GM23338 (cell line): ENCODE results near the gene RAB29. TPM values are rescaled to one million over a fixed set of nuclear protein-coding genes. Genes with fewer than 3 reads are reported as not detected.

ENCODE experiments used
- ATAC-seq: fragments of 200-7000 bp; cut with Tn5 transposase; 3 replicates; pipeline ENCODE4 v1.9.1; 2020
- DNase-seq: peaks from one replicate; pipeline ENCODE4 v3.0.0-alpha.2; 2015; ENCODE audit warnings: low spot score
- H2AFZ ChIP-seq: fragments of 200-600 bp; sonication (generic); 2 replicates; pipeline ENCODE4 v1.8.0; 2016; ENCODE audit warnings: antibody characterized with exemption, mild to moderate bottlenecking, moderate library complexity
- H3F3A ChIP-seq: fragments of 200-600 bp; sonication (generic); replicated peaks from 2 replicates; pipeline ENCODE4 v1.8.0; 2017; ENCODE audit warnings: antibody characterized with exemption, mixed run types, low read depth
- H3K27ac ChIP-seq: fragments of 200-600 bp; sonication (generic); 2 replicates; pipeline ENCODE4 v1.6.1; 2016; ENCODE audit warnings: low read depth
- H3K27me3 ChIP-seq: fragments of 200-600 bp; sonication (generic); 2 replicates; pipeline ENCODE4 v1.8.0; 2016; ENCODE audit warnings: mild to moderate bottlenecking, mixed run types, moderate library complexity; ENCODE audit not compliant: insufficient read depth
- H3K36me3 ChIP-seq: fragments of 200-600 bp; sonication (generic); 2 replicates; pipeline ENCODE4 v1.8.0; 2016; ENCODE audit warnings: mild to moderate bottlenecking; ENCODE audit not compliant: insufficient read depth
- H3K4me1 ChIP-seq: fragments of 200-600 bp; sonication (generic); 2 replicates; pipeline ENCODE4 v1.8.0; 2016; ENCODE audit warnings: mild to moderate bottlenecking, moderate library complexity; ENCODE audit not compliant: insufficient read depth
- H3K4me2 ChIP-seq: fragments of 200-600 bp; sonication (generic); 2 replicates; pipeline ENCODE4 v1.7.1; 2017; ENCODE audit warnings: mixed run types
- H3K4me3 ChIP-seq: fragments of 200-600 bp; sonication (generic); 2 replicates; pipeline ENCODE4 v1.6.1; 2016; ENCODE audit warnings: mixed run types
- H3K79me2 ChIP-seq: fragments of 200-600 bp; sonication (generic); replicated peaks from 2 replicates; pipeline ENCODE4 v1.8.0; 2017; ENCODE audit warnings: mild to moderate bottlenecking; ENCODE audit not compliant: insufficient read depth
- H3K9me2 ChIP-seq: fragments of 200-600 bp; sonication (generic); 2 replicates; pipeline ENCODE4 v1.8.0; 2017; ENCODE audit not compliant: insufficient read depth
- H4K20me1 ChIP-seq: fragments of 200-600 bp; sonication (generic); replicated peaks from 2 replicates; pipeline ENCODE4 v1.8.0; 2017; ENCODE audit warnings: mild to moderate bottlenecking; ENCODE audit not compliant: insufficient read depth
- H3K27ac Mint-ChIP-seq: 2 replicates; pipeline ENCODE4 v1.8.0; 2020; ENCODE audit warnings: inconsistent platforms, mild to moderate bottlenecking, moderate library complexity, mixed read lengths
- H3K27me3 Mint-ChIP-seq: 3 replicates; pipeline ENCODE4 v1.8.0; 2022; ENCODE audit warnings: low read depth, mild to moderate bottlenecking, moderate library complexity, mixed read lengths, inconsistent platforms; ENCODE audit not compliant: insufficient read depth, poor library complexity
- H3K36me3 Mint-ChIP-seq: 3 replicates; pipeline ENCODE4 v1.8.0; 2021; ENCODE audit warnings: low read depth, mild to moderate bottlenecking, inconsistent platforms, moderate library complexity, mixed read lengths
- H3K4me1 Mint-ChIP-seq: 3 replicates; pipeline ENCODE4 v1.8.0; 2020; ENCODE audit warnings: mild to moderate bottlenecking, inconsistent platforms, mixed read lengths
- H3K4me3 Mint-ChIP-seq: 3 replicates; pipeline ENCODE4 v1.8.0; 2021; ENCODE audit warnings: moderate library complexity, mild to moderate bottlenecking, inconsistent platforms, mixed read lengths
- H3K9me3 Mint-ChIP-seq: 3 replicates; pipeline ENCODE4 v1.8.0; 2020; ENCODE audit warnings: moderate library complexity, mild to moderate bottlenecking, inconsistent platforms, mixed read lengths
- CREB1 ChIP-seq: fragments of 250-450 bp; sonication (Bioruptor Pico); IDR thresholded peaks from 2 replicates; pipeline ENCODE4 v1.5.0; 2020; ENCODE audit warnings: low read depth, mild to moderate bottlenecking, moderate library complexity
- EZH2phosphoT487 ChIP-seq: fragments of 200-600 bp; sonication (generic); IDR thresholded peaks from one replicate; pipeline ENCODE4 v1.8.1; 2018; ENCODE audit warnings: antibody characterized with exemption; ENCODE audit not compliant: unreplicated experiment
- NANOG ChIP-seq: IDR thresholded peaks from 2 replicates; pipeline ENCODE4 v1.6.1; 2016; ENCODE audit warnings: antibody characterized with exemption, borderline replicate concordance
- ZNF114 ChIP-seq: fragments of 250-450 bp; sonication (Bioruptor Pico); IDR thresholded peaks from 2 replicates; pipeline ENCODE4 v1.5.0; 2020; ENCODE audit warnings: mild to moderate bottlenecking, moderate library complexity
- ZNF462 ChIP-seq: fragments of 250-450 bp; sonication (Bioruptor Pico); IDR thresholded peaks from 2 replicates; pipeline ENCODE4 v1.5.0; 2020; ENCODE audit warnings: mild to moderate bottlenecking, moderate library complexity
- polyA plus RNA-seq: library from polyadenylated mRNA; unstranded; fragments of >200 nt; fragmentation: Nextera tagmentation; extraction: Ambion mirVana; gene quantifications from 2 replicates; pipeline ENCODE4 v1.2.1, GENCODE V29; 2016
- total RNA-seq: library from RNA; depleted of rRNA; stranded (reverse); fragments of >200 nt; shearing (Covaris generic); gene quantifications from 2 replicates; pipeline ENCODE4 v1.2.3, GENCODE V29; 2014
- TF ChIP-seq, protein P1 (sequence below): IDR thresholded peaks from one replicate; pipeline ENCODE4 v1.6.1; 2018; ENCODE audit warnings: antibody characterized with exemption; ENCODE audit not compliant: unreplicated experiment

RAB29 gene
- total and polyA plus RNA-seq, 2 experiments from 2014 or later, result 7.1 to 9.1 TPM

DNA sequence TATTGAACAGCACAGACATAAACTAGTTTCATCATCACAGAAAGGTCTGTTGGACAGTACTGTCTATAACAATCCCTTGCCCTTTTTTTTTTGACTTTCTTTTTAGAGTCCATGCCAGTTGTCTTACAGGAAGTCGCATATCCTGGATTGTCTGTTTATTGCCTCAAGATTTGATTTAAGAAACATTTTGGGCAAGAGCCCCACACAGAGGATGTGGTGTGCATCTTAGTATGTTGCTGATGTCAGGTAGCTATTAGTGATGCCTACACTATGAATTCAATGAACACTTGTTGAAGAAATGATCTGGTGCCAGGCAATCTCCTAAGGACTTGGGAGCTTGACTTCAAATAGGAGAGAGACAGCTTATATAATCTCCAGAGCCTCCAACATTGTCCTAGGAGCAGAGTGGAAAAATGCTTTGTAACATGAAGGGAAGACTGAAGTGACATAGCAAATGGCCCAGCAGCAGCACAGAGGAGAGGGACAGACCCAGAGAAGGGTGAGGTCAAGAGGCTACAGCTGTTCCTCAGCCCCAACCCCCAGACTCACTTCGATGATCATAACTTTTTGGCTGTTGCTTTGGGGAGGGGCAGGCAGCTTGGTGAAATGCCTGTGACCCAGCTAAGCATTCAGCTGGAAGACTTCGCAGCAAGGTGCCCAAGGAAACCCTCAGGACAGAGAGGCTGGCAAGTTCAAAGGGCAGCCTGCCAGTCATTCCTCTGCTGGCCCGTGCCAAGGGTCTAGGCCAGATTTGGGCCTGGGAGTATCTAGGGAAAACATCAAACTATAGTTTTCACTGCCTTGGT, 7.5 kb upstream of the RAB29 start (continued):
- TF ChIP-seq, protein P1, sequence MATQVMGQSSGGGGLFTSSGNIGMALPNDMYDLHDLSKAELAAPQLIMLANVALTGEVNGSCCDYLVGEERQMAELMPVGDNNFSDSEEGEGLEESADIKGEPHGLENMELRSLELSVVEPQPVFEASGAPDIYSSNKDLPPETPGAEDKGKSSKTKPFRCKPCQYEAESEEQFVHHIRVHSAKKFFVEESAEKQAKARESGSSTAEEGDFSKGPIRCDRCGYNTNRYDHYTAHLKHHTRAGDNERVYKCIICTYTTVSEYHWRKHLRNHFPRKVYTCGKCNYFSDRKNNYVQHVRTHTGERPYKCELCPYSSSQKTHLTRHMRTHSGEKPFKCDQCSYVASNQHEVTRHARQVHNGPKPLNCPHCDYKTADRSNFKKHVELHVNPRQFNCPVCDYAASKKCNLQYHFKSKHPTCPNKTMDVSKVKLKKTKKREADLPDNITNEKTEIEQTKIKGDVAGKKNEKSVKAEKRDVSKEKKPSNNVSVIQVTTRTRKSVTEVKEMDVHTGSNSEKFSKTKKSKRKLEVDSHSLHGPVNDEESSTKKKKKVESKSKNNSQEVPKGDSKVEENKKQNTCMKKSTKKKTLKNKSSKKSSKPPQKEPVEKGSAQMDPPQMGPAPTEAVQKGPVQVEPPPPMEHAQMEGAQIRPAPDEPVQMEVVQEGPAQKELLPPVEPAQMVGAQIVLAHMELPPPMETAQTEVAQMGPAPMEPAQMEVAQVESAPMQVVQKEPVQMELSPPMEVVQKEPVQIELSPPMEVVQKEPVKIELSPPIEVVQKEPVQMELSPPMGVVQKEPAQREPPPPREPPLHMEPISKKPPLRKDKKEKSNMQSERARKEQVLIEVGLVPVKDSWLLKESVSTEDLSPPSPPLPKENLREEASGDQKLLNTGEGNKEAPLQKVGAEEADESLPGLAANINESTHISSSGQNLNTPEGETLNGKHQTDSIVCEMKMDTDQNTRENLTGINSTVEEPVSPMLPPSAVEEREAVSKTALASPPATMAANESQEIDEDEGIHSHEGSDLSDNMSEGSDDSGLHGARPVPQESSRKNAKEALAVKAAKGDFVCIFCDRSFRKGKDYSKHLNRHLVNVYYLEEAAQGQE, result no peak
- TF ChIP-seq EZH2phosphoT487, result no peak
- no peak for TF ChIP-seq NANOG

GRCh38 chr1:205780335-205780734, 5.1 kb upstream of the RAB29 start:
- no peak for ATAC-seq
- DNase-seq, result no peak
- no peak for TF ChIP-seq CREB1
- no peak for TF ChIP-seq ZNF462 (CRISPR knock-in tag)
- TF ChIP-seq ZNF114 (CRISPR knock-in tag), result no peak
- no peaks in the 10 kb centered on the region for H3K79me2 ChIP-seq
- no peak overlapping the region for H2AFZ ChIP-seq
- Mint-ChIP-seq H3K27me3 (peaks cover 5% of the 10 kb centered on the region), H3K27ac (no peak overlapping the region), H3K4me1 (no peaks in the 10 kb centered on the region), H3K4me3 (no peak overlapping the region), H3K36me3 (no peaks in the 10 kb centered on the region), H3K9me3 (peaks cover 12% of the 10 kb centered on the region; the same call in 2 of the 3 replicates)
- no peaks in the 10 kb centered on the region for H3F3A ChIP-seq
- H3K4me2 ChIP-seq, result no peak overlapping the region
- peaks cover 12% of the 10 kb centered on the region; the same call in 1 of the 2 replicates for H3K27me3 ChIP-seq
- no peak overlapping the region for H3K4me3 ChIP-seq
- no peaks in the 10 kb centered on the region for H4K20me1 ChIP-seq
- H3K9me2 ChIP-seq, result no peaks in the 10 kb centered on the region
- H3K27ac ChIP-seq, result no peak overlapping the region
- H3K4me1 ChIP-seq, result no peaks in the 10 kb centered on the region
- no peaks in the 10 kb centered on the region; the same call in 1 of the 2 replicates for H3K36me3 ChIP-seq
